ENCODE measurements around the gene QPCTL. TPM values are rescaled to one million over a fixed set of nuclear protein-coding genes. Genes with fewer than 3 reads are reported as not detected.

The QPCTL gene
- total and polyA plus RNA-seq, 10 of the 15 experiments (the other 5 are each of a cell fraction or from before 2014, with no cell fraction given): 1.1 to 22.6 (median 11.2) TPM

DNA sequence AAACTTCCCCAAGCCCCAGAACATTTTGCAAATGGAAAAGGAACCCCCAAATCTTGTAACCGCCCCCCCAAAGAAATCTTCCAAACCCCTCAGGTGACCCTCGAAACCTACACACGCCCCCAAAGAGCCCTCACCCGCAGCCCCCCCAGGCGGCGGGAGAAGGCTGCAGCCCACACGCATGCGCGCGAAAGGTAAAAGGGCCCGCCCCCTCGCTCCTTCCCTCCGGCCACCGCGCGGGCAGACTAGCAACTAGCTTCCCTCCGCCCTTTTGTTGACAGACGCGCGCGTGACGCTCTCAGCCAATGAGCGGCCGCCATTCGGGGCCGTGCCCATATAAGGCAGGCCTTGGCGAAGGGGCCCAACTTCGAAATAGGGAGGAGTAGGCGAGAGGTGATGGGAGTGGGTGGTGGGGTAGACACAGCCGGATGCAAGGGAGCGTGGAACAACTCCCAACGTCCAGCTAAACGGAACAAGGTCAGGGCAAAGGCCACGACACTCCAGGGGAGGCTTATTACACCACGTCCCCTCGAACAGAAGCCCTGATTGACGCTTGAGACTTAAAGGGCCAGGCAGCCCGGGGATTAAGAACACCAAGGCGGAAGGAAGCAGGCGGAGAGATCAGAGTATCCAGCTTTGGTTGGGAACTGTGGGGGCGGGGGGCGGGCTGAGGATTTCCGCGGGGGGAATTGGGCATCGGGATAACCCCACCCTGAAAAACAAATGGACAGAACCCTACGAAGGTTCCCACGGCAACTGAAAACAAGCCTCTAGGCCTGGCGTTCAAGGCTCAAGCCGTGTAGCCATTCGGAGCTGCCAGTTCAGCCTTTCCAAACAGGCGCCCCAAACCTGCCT is 24.9 kb downstream of the QPCTL start (continued):
- TF ChIP-seq, protein P1, sequence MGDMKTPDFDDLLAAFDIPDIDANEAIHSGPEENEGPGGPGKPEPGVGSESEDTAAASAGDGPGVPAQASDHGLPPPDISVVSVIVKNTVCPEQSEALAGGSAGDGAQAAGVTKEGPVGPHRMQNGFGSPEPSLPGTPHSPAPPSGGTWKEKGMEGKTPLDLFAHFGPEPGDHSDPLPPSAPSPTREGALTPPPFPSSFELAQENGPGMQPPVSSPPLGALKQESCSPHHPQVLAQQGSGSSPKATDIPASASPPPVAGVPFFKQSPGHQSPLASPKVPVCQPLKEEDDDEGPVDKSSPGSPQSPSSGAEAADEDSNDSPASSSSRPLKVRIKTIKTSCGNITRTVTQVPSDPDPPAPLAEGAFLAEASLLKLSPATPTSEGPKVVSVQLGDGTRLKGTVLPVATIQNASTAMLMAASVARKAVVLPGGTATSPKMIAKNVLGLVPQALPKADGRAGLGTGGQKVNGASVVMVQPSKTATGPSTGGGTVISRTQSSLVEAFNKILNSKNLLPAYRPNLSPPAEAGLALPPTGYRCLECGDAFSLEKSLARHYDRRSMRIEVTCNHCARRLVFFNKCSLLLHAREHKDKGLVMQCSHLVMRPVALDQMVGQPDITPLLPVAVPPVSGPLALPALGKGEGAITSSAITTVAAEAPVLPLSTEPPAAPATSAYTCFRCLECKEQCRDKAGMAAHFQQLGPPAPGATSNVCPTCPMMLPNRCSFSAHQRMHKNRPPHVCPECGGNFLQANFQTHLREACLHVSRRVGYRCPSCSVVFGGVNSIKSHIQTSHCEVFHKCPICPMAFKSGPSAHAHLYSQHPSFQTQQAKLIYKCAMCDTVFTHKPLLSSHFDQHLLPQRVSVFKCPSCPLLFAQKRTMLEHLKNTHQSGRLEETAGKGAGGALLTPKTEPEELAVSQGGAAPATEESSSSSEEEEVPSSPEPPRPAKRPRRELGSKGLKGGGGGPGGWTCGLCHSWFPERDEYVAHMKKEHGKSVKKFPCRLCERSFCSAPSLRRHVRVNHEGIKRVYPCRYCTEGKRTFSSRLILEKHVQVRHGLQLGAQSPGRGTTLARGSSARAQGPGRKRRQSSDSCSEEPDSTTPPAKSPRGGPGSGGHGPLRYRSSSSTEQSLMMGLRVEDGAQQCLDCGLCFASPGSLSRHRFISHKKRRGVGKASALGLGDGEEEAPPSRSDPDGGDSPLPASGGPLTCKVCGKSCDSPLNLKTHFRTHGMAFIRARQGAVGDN (IDR thresholded peaks at IDR 0.05): no peak
- TF ChIP-seq WRNIP1 (IDR thresholded peaks at IDR 0.05; ENCODE audit: borderline replicate concordance, low read depth, low read length) (no peak), POLR2AphosphoS5 (IDR thresholded peaks at IDR 0.05; ENCODE audit: low read length) (peak; percentile 66), ZNF217 (IDR thresholded peaks at IDR 0.05) (no peak), MTA2 (IDR thresholded peaks at IDR 0.05; ENCODE audit: low read depth) (peak; percentile 9), BHLHE40 (IDR thresholded peaks at IDR 0.05; ENCODE audit: borderline replicate concordance in 1 of 2, low read depth in 2 of 2, low read length in 1 of 2) (peak; percentile 95 to 97), MEF2A (IDR thresholded peaks at IDR 0.05; ENCODE audit: insufficient read depth, low read depth, low read length) (peak; percentile 57; the same call in 1 of the 2 replicates), BRCA1 (IDR thresholded peaks at IDR 0.05; ENCODE audit: low read depth, low read length) (no peak), SREBF1 (IDR thresholded peaks at IDR 0.05; ENCODE audit: low read length) (no peak; the same call in 1 of the 2 replicates), GATAD2B (conservative IDR thresholded peaks at IDR 0.05; ENCODE audit: low read depth) (peak; percentile 32; the same call in 1 of the 2 replicates), RAD21 (IDR thresholded peaks at IDR 0.05; ENCODE audit: insufficient read depth, low read depth, low read length) (no peak), SMARCA5 (IDR thresholded peaks at IDR 0.05) (no peak), SUPT20H (IDR thresholded peaks at IDR 0.05; ENCODE audit: borderline replicate concordance, control insufficient read depth, low read depth, low read length) (no peak), EZH2 (IDR thresholded peaks at IDR 0.05; ENCODE audit: borderline replicate concordance, control insufficient read depth, low read depth, low read length) (peak; percentile 70; the same call in 1 of the 2 replicates), KAT2A (conservative IDR thresholded peaks at IDR 0.05; ENCODE audit: control insufficient read depth, low read depth, low read length) (no peak), RCOR1 (conservative IDR thresholded peaks at IDR 0.05; ENCODE audit: low read depth, low read length) (no peak)
- TF ChIP-seq, protein P2, sequence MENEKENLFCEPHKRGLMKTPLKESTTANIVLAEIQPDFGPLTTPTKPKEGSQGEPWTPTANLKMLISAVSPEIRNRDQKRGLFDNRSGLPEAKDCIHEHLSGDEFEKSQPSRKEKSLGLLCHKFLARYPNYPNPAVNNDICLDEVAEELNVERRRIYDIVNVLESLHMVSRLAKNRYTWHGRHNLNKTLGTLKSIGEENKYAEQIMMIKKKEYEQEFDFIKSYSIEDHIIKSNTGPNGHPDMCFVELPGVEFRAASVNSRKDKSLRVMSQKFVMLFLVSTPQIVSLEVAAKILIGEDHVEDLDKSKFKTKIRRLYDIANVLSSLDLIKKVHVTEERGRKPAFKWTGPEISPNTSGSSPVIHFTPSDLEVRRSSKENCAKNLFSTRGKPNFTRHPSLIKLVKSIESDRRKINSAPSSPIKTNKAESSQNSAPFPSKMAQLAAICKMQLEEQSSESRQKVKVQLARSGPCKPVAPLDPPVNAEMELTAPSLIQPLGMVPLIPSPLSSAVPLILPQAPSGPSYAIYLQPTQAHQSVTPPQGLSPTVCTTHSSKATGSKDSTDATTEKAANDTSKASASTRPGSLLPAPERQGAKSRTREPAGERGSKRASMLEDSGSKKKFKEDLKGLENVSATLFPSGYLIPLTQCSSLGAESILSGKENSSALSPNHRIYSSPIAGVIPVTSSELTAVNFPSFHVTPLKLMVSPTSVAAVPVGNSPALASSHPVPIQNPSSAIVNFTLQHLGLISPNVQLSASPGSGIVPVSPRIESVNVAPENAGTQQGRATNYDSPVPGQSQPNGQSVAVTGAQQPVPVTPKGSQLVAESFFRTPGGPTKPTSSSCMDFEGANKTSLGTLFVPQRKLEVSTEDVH (IDR thresholded peaks at IDR 0.05; ENCODE audit: low read depth, partially characterized antibody): no peak
- TF ChIP-seq, protein P3, sequence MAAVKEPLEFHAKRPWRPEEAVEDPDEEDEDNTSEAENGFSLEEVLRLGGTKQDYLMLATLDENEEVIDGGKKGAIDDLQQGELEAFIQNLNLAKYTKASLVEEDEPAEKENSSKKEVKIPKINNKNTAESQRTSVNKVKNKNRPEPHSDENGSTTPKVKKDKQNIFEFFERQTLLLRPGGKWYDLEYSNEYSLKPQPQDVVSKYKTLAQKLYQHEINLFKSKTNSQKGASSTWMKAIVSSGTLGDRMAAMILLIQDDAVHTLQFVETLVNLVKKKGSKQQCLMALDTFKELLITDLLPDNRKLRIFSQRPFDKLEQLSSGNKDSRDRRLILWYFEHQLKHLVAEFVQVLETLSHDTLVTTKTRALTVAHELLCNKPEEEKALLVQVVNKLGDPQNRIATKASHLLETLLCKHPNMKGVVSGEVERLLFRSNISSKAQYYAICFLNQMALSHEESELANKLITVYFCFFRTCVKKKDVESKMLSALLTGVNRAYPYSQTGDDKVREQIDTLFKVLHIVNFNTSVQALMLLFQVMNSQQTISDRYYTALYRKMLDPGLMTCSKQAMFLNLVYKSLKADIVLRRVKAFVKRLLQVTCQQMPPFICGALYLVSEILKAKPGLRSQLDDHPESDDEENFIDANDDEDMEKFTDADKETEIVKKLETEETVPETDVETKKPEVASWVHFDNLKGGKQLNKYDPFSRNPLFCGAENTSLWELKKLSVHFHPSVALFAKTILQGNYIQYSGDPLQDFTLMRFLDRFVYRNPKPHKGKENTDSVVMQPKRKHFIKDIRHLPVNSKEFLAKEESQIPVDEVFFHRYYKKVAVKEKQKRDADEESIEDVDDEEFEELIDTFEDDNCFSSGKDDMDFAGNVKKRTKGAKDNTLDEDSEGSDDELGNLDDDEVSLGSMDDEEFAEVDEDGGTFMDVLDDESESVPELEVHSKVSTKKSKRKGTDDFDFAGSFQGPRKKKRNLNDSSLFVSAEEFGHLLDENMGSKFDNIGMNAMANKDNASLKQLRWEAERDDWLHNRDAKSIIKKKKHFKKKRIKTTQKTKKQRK (IDR thresholded peaks at IDR 0.05; ENCODE audit: low read depth, low read length): no peak
